ENCODE data around the gene PMVK.
"Not testable (repeated sequence)": the region's sequence is repeated elsewhere in the genome, so short reads cannot be mapped to it uniquely, and the experiment has no call there.

Gene PMVK

GRCh38 chr1:154911691-154912550 lies 24.6 kb downstream of the PMVK start:
- no peak for DNase-seq

- no peak for DNase-seq
These were observed 25.7 kb downstream of the PMVK start for GRCh38 chr1:154910851-154911250.

- DNase-seq, result no peak
These were observed 27.6 kb downstream of the PMVK start for GRCh38 chr1:154908937-154909336.

GRCh38 chr1:154908129-154908528 lies 28.4 kb downstream of the PMVK start:
- DNase-seq, result not testable (repeated sequence)

- no peak for DNase-seq
These were observed 29.9 kb downstream of the PMVK start for GRCh38 chr1:154906621-154907081.

- DNase-seq, result no peak
These were observed 33.5 kb downstream of the PMVK start for GRCh38 chr1:154902938-154903566.

GRCh38 chr1:154901591-154901990 lies 34.9 kb downstream of the PMVK start:
- DNase-seq, result no peak

- DNase-seq, result no peak
These were observed 37.5 kb downstream of the PMVK start for GRCh38 chr1:154899041-154899440.

- no peak for DNase-seq
These were observed 39.7 kb downstream of the PMVK start for GRCh38 chr1:154896771-154897286.

- no peak for DNase-seq
These were observed 40.7 kb downstream of the PMVK start for GRCh38 chr1:154895798-154896197.

GRCh38 chr1:154891452-154891851 lies 45.1 kb downstream of the PMVK start:
- no peak for DNase-seq

- no peak for DNase-seq
These were observed 47.8 kb downstream of the PMVK start for GRCh38 chr1:154888757-154889156.

- no peak for DNase-seq
These were observed 50.1 kb downstream of the PMVK start for GRCh38 chr1:154886281-154887015.

GRCh38 chr1:154884869-154885701 lies 51.4 kb downstream of the PMVK start:
- no peak for DNase-seq

- no peak for DNase-seq
These were observed 52.3 kb downstream of the PMVK start for GRCh38 chr1:154883919-154884868.

- no peak for DNase-seq
These were observed 54.5 kb downstream of the PMVK start for GRCh38 chr1:154881820-154882535.

GRCh38 chr1:154880671-154881070 lies 55.8 kb downstream of the PMVK start:
- DNase-seq, result no peak

GRCh38 chr1:154879038-154879421 lies 57.5 kb downstream of the PMVK start:
- DNase-seq, result no peak

GRCh38 chr1:154878371-154879037 lies 58.0 kb downstream of the PMVK start:
- peak; percentile 53 for DNase-seq
